Measurements from ENCODE around the gene CYTH1. TPM values are rescaled to one million over a fixed set of nuclear protein-coding genes. Genes with fewer than 3 reads are reported as not detected.

Gene CYTH1
- total RNA-seq, 2 experiments from 2014 or later: 521 to 525 TPM

- ATAC-seq (ENCODE audit: poor library complexity) (no peak), DNase-seq (no peak)
- H3K4me3 Mint-ChIP-seq: peak overlapping the region; percentile 54
- Histone ChIP-seq H3K27me3 (ENCODE audit: control insufficient read depth in 1 of 2, insufficient read depth in 2 of 2, low read length in 2 of 2) (no peaks in the 10 kb centered on the region), H3K4me3 (ENCODE audit: low read length) (no peak overlapping the region), H3K27ac (ENCODE audit: low read depth in 1 of 2, low read length in 2 of 2) (no peak overlapping the region), H3K9me3 (ENCODE audit: control insufficient read depth in 1 of 2, insufficient read depth in 1 of 2, low read length in 2 of 2) (no peaks in the 10 kb centered on the region), H3K36me3 (ENCODE audit: insufficient read depth, low read length) (peaks cover 71% of the 10 kb centered on the region), H3K4me1 (ENCODE audit: insufficient read depth, low read length) (peaks cover 74% of the 10 kb centered on the region)
- peaks cover 88% of the 10 kb centered on the region for H3K36me3 Mint-ChIP-seq (ENCODE audit: low read depth)
- CTCF ChIA-PET: no interaction called here
- H3K9me3 Mint-ChIP-seq: no peaks in the 10 kb centered on the region
- no peak for TF ChIP-seq CTCF (IDR thresholded peaks at IDR 0.05)
- peak overlapping the region; percentile 97 for H3K27ac Mint-ChIP-seq
- POLR2A ChIA-PET: interaction anchor here (0.6 kb wide), 1 partner anchor 11 kb away, joined by 3 read pairs; no protein-coding TSS in a partner anchor
- intact Hi-C loops (cut with DNase I, micrococcal nuclease): no loop called here
- H3K27me3 Mint-ChIP-seq: no peaks in the 10 kb centered on the region
- H3K4me1 Mint-ChIP-seq (ENCODE audit: low read depth): peaks cover 83% of the 10 kb centered on the region
Measured at GRCh38 chr17:78793968-78794367, 11.9 kb upstream of the CYTH1 start.

GRCh38 chr17:78793415-78793814, 11.3 kb upstream of the CYTH1 start:
- intact Hi-C loops (cut with DNase I, micrococcal nuclease): no loop called here
- H3K4me3 ChIP-seq (ENCODE audit: low read length): no peak overlapping the region
- DNase-seq (no peak), ATAC-seq (ENCODE audit: poor library complexity) (no peak)
- Mint-ChIP-seq H3K36me3 (ENCODE audit: low read depth) (peaks cover 83% of the 10 kb centered on the region), H3K9me3 (no peaks in the 10 kb centered on the region), H3K27ac (peak overlapping the region; percentile 97), H3K4me3 (peak overlapping the region; percentile 54), H3K27me3 (no peaks in the 10 kb centered on the region), H3K4me1 (ENCODE audit: low read depth) (peaks cover 81% of the 10 kb centered on the region)
- ChIA-PET POLR2A (interaction anchor here (0.6 to 1.0 kb wide), 3 partner anchors 11 to 672 kb away, joined by 3 to 6 read pairs (median 4); no protein-coding TSS in a partner anchor), CTCF (no interaction called here)
- H3K4me1 ChIP-seq (ENCODE audit: insufficient read depth, low read length): peaks cover 74% of the 10 kb centered on the region
- peaks cover 68% of the 10 kb centered on the region for H3K36me3 ChIP-seq (ENCODE audit: insufficient read depth, low read length)
- no peaks in the 10 kb centered on the region for H3K27me3 ChIP-seq (ENCODE audit: control insufficient read depth in 1 of 2, insufficient read depth in 2 of 2, low read length in 2 of 2)
- TF ChIP-seq CTCF (IDR thresholded peaks at IDR 0.05): no peak
- H3K27ac ChIP-seq (ENCODE audit: low read depth in 1 of 2, low read length in 2 of 2): no peak overlapping the region
- H3K9me3 ChIP-seq (ENCODE audit: control insufficient read depth in 1 of 2, insufficient read depth in 1 of 2, low read length in 2 of 2): no peaks in the 10 kb centered on the region

GRCh38 chr17:78791840-78792709, 10.0 kb upstream of the CYTH1 start:
- peak overlapping the region; percentile 26 to 69 for H3K27ac ChIP-seq (ENCODE audit: low read depth in 1 of 2, low read length in 2 of 2)
- peak overlapping the region; percentile 97 for H3K27ac Mint-ChIP-seq
- H3K36me3 Mint-ChIP-seq (ENCODE audit: low read depth): peaks cover 69% of the 10 kb centered on the region
- intact Hi-C loops (cut with DNase I, micrococcal nuclease): no loop called here
- peaks cover 84% of the 10 kb centered on the region for H3K4me1 Mint-ChIP-seq (ENCODE audit: low read depth)
- H3K9me3 ChIP-seq (ENCODE audit: control insufficient read depth in 1 of 2, insufficient read depth in 1 of 2, low read length in 2 of 2): no peaks in the 10 kb centered on the region
- peaks cover 77% of the 10 kb centered on the region for H3K4me1 ChIP-seq (ENCODE audit: insufficient read depth, low read length)
- ChIA-PET POLR2A (interaction anchor here (1.0 to 3.4 kb wide), 3 partner anchors 11 to 45 kb away, joined by 4 to 41 read pairs (median 30); partner anchors contain the start of gene CYTH1), CTCF (interaction anchor here (1.2 kb wide), 1 partner anchor 24 kb away, joined by 3 read pairs; no protein-coding TSS in a partner anchor)
- DNase-seq (no peak), ATAC-seq (ENCODE audit: poor library complexity) (no peak)
- no peaks in the 10 kb centered on the region for H3K27me3 Mint-ChIP-seq
- no peak for TF ChIP-seq CTCF (IDR thresholded peaks at IDR 0.05)
- no peak overlapping the region for H3K4me3 ChIP-seq (ENCODE audit: low read length)
- no peaks in the 10 kb centered on the region for H3K9me3 Mint-ChIP-seq
- peaks cover 61% of the 10 kb centered on the region for H3K36me3 ChIP-seq (ENCODE audit: insufficient read depth, low read length)
- H3K4me3 Mint-ChIP-seq: peak overlapping the region; percentile 14
- no peaks in the 10 kb centered on the region for H3K27me3 ChIP-seq (ENCODE audit: control insufficient read depth in 1 of 2, insufficient read depth in 2 of 2, low read length in 2 of 2)

Data from CD4-positive, alpha-beta T cell (primary cell).